Tibial artery (tissue), 4 donors: ENCODE results near the gene MACF1.
A peak's percentile ranks its signal among the peaks of the same experiment; 100 is the strongest.

Experiments used
- DNase-seq, 2 donors: peaks; one replicate each; pipeline ENCODE4 v3.0.0-alpha.2; 2019
- H3K27ac ChIP-seq, 2 donors: fragments of 200-600 bp; sonication (generic) in 1 of 2; 1 replicate in 1 of 2; 2 replicates in 1 of 2; pipeline ENCODE4 v1.5.1; 2018 to 2019; ENCODE audit warnings: mild to moderate bottlenecking in 1 of 2
- H3K27me3 ChIP-seq, 2 donors: fragments of 200-600 bp; sonication (generic) in 1 of 2; one replicate each; pipeline versions ENCODE4 v1.5.1 to v1.6.0; 2016 to 2019
- H3K36me3 ChIP-seq, 3 donors: fragments of 200-600 bp; sonication (generic) in 2 of 3; one replicate each; pipeline ENCODE4 v1.5.1; 2016 to 2019; ENCODE audit warnings: mild to moderate bottlenecking in 2 of 3
- H3K4me1 ChIP-seq, 4 donors: fragments of 200-600 bp; sonication (generic) in 2 of 4; 1 replicate in 3 of 4; 2 replicates in 1 of 4; pipeline ENCODE4 v1.5.1; 2016 to 2019
- H3K4me3 ChIP-seq, 2 donors: fragments of 200-600 bp; sonication (generic) in 1 of 2; 1 replicate in 1 of 2; 2 replicates in 1 of 2; pipeline ENCODE4 v1.5.1; 2018 to 2019; ENCODE audit warnings: mild to moderate bottlenecking in 2 of 2
- H3K9me3 ChIP-seq, 3 donors: fragments of 200-600 bp; sonication (generic) in 1 of 3; one replicate each; pipeline ENCODE4 v1.5.1; 2016 to 2019
- intact Hi-C: fragments of 100-400 bp; cut with DNase I; formaldehyde crosslinking; loops from one replicate; pipeline ENCODE4 v1.15.0; 2023; ENCODE audit warnings: low total_unique reads
- TF ChIP-seq, protein P1 (sequence below), 2 experiments: fragments of 200-600 bp in 1 of 2; fragments of 450-650 bp in 1 of 2; IDR thresholded peaks; one replicate each; pipeline ENCODE4 v1.5.1; 2017 to 2019; ENCODE audit warnings: antibody characterized with exemption in 2 of 2, mild to moderate bottlenecking in 1 of 2, moderate library complexity in 1 of 2

Gene MACF1

DNA sequence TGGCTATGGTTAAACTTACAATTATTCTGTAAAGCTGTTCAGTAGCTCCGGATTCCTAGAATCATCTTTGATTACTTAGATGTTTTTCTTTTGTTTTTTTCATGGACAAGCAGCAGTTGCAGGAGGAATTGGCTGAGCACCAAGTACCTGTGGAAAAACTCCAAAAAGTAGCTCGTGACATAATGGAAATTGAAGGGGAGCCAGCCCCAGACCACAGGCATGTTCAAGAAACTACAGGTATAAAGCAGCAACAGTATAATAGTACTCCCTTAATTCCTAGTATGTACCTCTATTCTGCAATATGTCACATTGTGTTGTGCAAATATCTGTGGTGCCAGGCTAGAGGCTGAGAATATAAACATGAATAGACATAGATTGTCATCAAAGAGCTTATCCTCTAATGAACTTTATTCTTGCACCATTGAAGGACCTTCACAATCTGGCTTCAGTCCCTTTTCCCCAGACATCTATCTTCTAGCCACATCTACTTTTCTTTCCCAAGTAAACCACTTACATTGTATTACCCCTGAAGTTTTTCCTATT is 154.6 kb downstream of the MACF1 start:
- no peaks in the 10 kb centered on the region for H3K9me3 ChIP-seq
- TF ChIP-seq, protein P1, sequence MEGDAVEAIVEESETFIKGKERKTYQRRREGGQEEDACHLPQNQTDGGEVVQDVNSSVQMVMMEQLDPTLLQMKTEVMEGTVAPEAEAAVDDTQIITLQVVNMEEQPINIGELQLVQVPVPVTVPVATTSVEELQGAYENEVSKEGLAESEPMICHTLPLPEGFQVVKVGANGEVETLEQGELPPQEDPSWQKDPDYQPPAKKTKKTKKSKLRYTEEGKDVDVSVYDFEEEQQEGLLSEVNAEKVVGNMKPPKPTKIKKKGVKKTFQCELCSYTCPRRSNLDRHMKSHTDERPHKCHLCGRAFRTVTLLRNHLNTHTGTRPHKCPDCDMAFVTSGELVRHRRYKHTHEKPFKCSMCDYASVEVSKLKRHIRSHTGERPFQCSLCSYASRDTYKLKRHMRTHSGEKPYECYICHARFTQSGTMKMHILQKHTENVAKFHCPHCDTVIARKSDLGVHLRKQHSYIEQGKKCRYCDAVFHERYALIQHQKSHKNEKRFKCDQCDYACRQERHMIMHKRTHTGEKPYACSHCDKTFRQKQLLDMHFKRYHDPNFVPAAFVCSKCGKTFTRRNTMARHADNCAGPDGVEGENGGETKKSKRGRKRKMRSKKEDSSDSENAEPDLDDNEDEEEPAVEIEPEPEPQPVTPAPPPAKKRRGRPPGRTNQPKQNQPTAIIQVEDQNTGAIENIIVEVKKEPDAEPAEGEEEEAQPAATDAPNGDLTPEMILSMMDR (IDR thresholded peaks at IDR 0.05): no peak
- H3K27ac ChIP-seq: peak overlapping the region in 1 of 2 donors; percentile 2
- peaks cover 0 to 13% (median 4%) of the 10 kb centered on the region in 4 donors for H3K4me1 ChIP-seq
- intact Hi-C loops: loop anchor here (10.0 kb wide), 1 partner anchor 56 kb away; no protein-coding TSS in a partner anchor
- H3K36me3 ChIP-seq: peaks cover 73 to 87% (median 86%) of the 10 kb centered on the region in 3 donors
- no peaks in the 10 kb centered on the region for H3K27me3 ChIP-seq
- DNase-seq: no peak
- H3K4me3 ChIP-seq: no peak overlapping the region

DNA sequence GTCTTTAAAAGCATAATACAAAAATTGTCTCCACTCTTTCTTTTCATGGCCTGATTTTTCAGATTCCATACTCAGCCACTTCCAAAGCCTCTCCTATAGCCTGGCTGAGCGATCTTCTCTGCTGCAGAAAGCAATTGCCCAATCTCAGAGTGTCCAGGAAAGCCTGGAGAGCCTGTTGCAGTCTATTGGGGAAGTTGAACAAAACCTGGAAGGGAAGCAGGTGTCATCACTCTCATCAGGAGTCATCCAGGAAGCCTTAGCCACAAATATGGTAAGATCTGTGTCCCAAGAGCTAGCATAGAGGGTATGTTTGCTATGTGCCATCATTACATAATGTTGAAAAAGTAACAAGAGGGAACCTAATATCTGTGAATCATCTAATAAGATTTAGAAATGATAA is 156.2 kb downstream of the MACF1 start:
- DNase-seq: no peak
- Histone ChIP-seq H3K27me3 (no peaks in the 10 kb centered on the region), H3K4me3 (no peak overlapping the region), H3K9me3 (no peaks in the 10 kb centered on the region), H3K36me3 (peaks cover 61 to 85% (median 79%) of the 10 kb centered on the region in 3 donors), H3K27ac (peak overlapping the region in 1 of 2 donors; percentile 6), H3K4me1 (peaks cover 0 to 13% (median 4%) of the 10 kb centered on the region in 4 donors)
- intact Hi-C loops: no loop called here
- TF ChIP-seq, protein P1 (IDR thresholded peaks at IDR 0.05): no peak

DNA sequence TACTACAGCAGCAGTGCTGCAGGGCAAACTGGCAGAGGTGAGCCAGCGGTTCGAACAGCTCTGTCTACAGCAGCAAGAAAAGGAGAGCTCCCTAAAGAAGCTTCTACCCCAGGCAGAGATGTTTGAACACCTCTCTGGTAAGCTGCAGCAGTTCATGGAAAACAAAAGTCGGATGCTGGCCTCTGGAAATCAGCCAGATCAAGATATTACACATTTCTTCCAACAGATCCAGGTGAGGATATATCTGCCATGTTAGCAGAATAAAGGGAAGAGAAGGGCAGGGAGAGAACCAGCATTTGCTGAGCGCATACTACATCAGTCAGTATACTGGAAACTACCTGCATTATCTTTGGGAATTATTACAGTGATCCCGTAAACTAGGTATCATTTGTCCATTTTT is 157.0 kb downstream of the MACF1 start:
- peak overlapping the region in 1 of 2 donors; percentile 6 for H3K27ac ChIP-seq
- H3K4me3 ChIP-seq: no peak overlapping the region
- no peaks in the 10 kb centered on the region for H3K27me3 ChIP-seq
- DNase-seq: no peak
- intact Hi-C loops: no loop called here
- peaks cover 0 to 13% (median 4%) of the 10 kb centered on the region in 4 donors for H3K4me1 ChIP-seq
- H3K9me3 ChIP-seq: no peaks in the 10 kb centered on the region
- peaks cover 54 to 81% (median 78%) of the 10 kb centered on the region in 3 donors for H3K36me3 ChIP-seq
- TF ChIP-seq, protein P1 (IDR thresholded peaks at IDR 0.05): no peak

DNA sequence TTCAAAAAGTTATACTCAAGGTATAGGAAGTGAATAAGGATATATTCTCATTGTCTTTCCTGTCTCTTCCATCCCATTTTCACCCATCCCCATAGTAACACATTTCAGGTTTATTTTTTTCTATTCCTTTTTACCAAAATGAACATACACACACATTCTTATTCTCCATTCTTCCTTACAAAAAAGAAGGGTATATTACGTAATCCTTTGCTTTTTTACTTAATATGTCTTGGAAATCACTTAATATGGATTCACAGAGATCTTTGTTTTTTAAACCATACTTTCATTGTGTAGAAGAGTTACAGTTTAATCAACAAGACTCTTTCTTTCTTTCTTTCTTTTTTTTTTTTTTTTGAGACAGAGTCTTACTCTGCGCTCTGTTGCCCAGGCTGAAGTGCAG is 158.8 kb downstream of the MACF1 start:
- Histone ChIP-seq H3K36me3 (peaks cover 42 to 70% (median 67%) of the 10 kb centered on the region in 3 donors), H3K27me3 (no peaks in the 10 kb centered on the region), H3K4me3 (no peak overlapping the region), H3K27ac (no peak overlapping the region), H3K4me1 (peaks cover 0 to 13% (median 4%) of the 10 kb centered on the region in 4 donors), H3K9me3 (no peaks in the 10 kb centered on the region)
- DNase-seq: no peak
- TF ChIP-seq, protein P1 (IDR thresholded peaks at IDR 0.05): no peak
- intact Hi-C loops: no loop called here

DNA sequence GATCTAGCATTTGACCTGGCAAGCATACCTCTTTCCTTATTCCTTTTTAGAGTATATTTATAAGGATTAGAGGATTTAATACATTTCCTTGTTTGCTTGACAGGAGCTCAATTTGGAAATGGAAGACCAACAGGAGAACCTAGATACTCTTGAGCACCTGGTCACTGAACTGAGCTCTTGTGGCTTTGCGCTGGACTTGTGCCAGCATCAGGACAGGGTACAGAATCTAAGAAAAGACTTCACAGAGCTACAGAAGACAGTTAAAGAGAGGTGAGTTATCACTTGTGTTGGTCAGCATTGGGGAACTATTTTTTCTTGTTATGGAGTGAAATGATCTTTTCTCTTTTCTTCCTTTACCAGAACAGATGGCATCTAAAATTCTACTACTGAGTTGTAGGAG is 163.6 kb downstream of the MACF1 start:
- no peaks in the 10 kb centered on the region for H3K27me3 ChIP-seq
- H3K9me3 ChIP-seq: no peaks in the 10 kb centered on the region
- H3K4me3 ChIP-seq: no peak overlapping the region
- no peak for DNase-seq
- peaks cover 20 to 63% (median 57%) of the 10 kb centered on the region in 3 donors for H3K36me3 ChIP-seq
- intact Hi-C loops: no loop called here
- TF ChIP-seq, protein P1 (IDR thresholded peaks at IDR 0.05): no peak
- H3K4me1 ChIP-seq: peaks cover 0 to 39% (median 18%) of the 10 kb centered on the region in 4 donors
- H3K27ac ChIP-seq: peak overlapping the region in 1 of 2 donors; percentile 55
